Endodermal cell (in vitro differentiated cells): ENCODE measurements around the gene C1orf167. TPM values are rescaled to one million over a fixed set of nuclear protein-coding genes. Genes with fewer than 3 reads are reported as not detected.

ENCODE experiments used
- DNase-seq: peaks from one replicate; pipeline ENCODE4 v3.0.0-alpha.2; 2017
- H3K27ac ChIP-seq: 2 replicates; pipeline ENCODE4 v1.5.1; 2013; ENCODE audit warnings: mild to moderate bottlenecking, low read depth, low read length, moderate library complexity
- H3K27me3 ChIP-seq: 2 replicates; pipeline ENCODE4 v1.6.1; 2013; ENCODE audit warnings: mild to moderate bottlenecking, low read length, moderate library complexity; ENCODE audit not compliant: insufficient read depth, control insufficient read depth, poor library complexity, severe bottlenecking
- H3K36me3 ChIP-seq: 2 replicates; pipeline ENCODE4 v1.7.0; 2013; ENCODE audit warnings: mild to moderate bottlenecking, low read length, moderate library complexity; ENCODE audit not compliant: control insufficient read depth, insufficient read depth
- H3K4me1 ChIP-seq: one replicate; pipeline ENCODE4 v1.7.0; 2013; ENCODE audit warnings: low read length; ENCODE audit not compliant: control insufficient read depth, insufficient read depth
- H3K4me3 ChIP-seq: 2 replicates; pipeline ENCODE4 v1.5.1; 2013; ENCODE audit warnings: mild to moderate bottlenecking, low read length, moderate library complexity
- H3K9ac ChIP-seq: 2 replicates; pipeline ENCODE4 v1.6.1; 2013; ENCODE audit warnings: mild to moderate bottlenecking, low read length, moderate library complexity; ENCODE audit not compliant: poor library complexity, severe bottlenecking; ENCODE audit errors: extremely low read depth
- H3K9me3 ChIP-seq: 2 replicates; pipeline ENCODE4 v1.6.1; 2013; ENCODE audit warnings: mild to moderate bottlenecking, low read length, moderate library complexity; ENCODE audit not compliant: control insufficient read depth
- H3K27ac Mint-ChIP-seq: 2 replicates; pipeline ENCODE4 v1.8.0; 2020; ENCODE audit warnings: mixed read lengths
- H3K27me3 Mint-ChIP-seq: 2 replicates; pipeline ENCODE4 v1.8.0; 2021; ENCODE audit warnings: mild to moderate bottlenecking, mixed read lengths; ENCODE audit not compliant: insufficient read depth
- H3K36me3 Mint-ChIP-seq: 2 replicates; pipeline ENCODE4 v1.8.0; 2020; ENCODE audit warnings: low read depth, mixed read lengths
- H3K4me1 Mint-ChIP-seq: 2 replicates; pipeline ENCODE4 v1.8.0; 2020; ENCODE audit warnings: mixed read lengths
- H3K4me3 Mint-ChIP-seq: 2 replicates; pipeline ENCODE4 v1.8.0; 2020; ENCODE audit warnings: mild to moderate bottlenecking, moderate library complexity, mixed read lengths
- H3K9me3 Mint-ChIP-seq: 2 replicates; pipeline ENCODE4 v1.8.0; 2020; ENCODE audit warnings: mild to moderate bottlenecking, mixed read lengths
- CTCF ChIP-seq: fragments of 200-600 bp; sonication (generic); conservative IDR thresholded peaks from 2 replicates; pipeline ENCODE4 v1.5.0; 2021; ENCODE audit warnings: antibody characterized with exemption, mild to moderate bottlenecking
- WGBS, 2 experiments: methylation state at CpG; one replicate each; pipeline versions ENCODE4 v1.1.5 to v1.1.7; 2013; ENCODE audit warnings: missing lambda C conversion rate in 2 of 2, mixed read lengths in 1 of 2; ENCODE audit not compliant: insufficient coverage in 1 of 2, insufficient read length in 1 of 2; 5-methylcytosine and 5-hydroxymethylcytosine counted together
- total RNA-seq, 2 donors: library from RNA; stranded (reverse); fragmentation: NEBNext Ultra II Directional in 1 of 2; extraction: Animal tissue kit (Norgen Biotek cat#: 25700) in 1 of 2; gene quantifications; 2 replicates in 1 of 2; 3 replicates in 1 of 2; pipeline ENCODE4 v1.2.1, GENCODE V29; 2021

Gene C1orf167
- total RNA-seq, 2 donors from 2014 or later = 0.95 to 1.4 TPM

DNA sequence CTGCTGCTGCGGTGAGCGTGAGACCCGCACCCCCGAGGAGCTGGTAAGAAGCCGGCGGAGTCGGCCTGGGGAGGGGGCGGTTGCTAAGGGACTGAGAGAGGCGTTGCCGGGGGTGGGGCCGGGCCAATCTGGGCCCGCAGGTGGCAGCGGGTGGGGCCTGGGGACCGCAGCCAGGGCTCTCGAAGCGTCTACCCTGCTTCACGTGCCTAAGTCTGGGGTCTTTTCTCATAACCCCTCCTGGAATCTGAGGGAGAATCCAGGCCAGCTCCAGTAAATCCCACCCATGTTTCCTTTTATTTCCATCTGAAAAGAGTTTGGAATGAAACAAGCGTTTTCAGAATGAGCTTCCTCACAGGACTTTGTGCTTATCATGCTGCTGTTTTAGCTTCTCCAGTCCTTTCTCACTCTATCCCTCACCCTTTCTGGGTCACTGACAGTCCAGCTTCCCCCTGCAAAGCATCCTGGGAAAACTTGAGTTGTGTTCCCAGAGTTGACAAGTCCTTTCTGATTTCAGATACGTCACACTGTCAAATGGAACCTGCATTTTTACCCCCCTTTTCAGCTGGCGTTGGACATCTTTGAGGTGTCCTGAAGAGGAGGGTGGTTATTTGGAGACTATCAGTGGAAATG lies 44.4 kb downstream of the C1orf167 start:
- Histone ChIP-seq H3K9me3 (no peaks in the 10 kb centered on the region), H3K27me3 (no peaks in the 10 kb centered on the region), H3K4me3 (peak overlapping the region; percentile 98), H3K27ac (peak overlapping the region; percentile 72), H3K4me1 (peaks cover 18% of the 10 kb centered on the region), H3K36me3 (peaks cover 40% of the 10 kb centered on the region), H3K9ac (peak overlapping the region; percentile 64)
- H3K36me3 Mint-ChIP-seq = peaks cover 26% of the 10 kb centered on the region
- no peaks in the 10 kb centered on the region for H3K27me3 Mint-ChIP-seq
- peaks cover 37% of the 10 kb centered on the region for H3K4me1 Mint-ChIP-seq
- H3K27ac Mint-ChIP-seq = peak overlapping the region; percentile 99
- DNase-seq = peak; percentile 63
- H3K4me3 Mint-ChIP-seq = peak overlapping the region; percentile 97
- H3K9me3 Mint-ChIP-seq = no peaks in the 10 kb centered on the region
- no peak for TF ChIP-seq CTCF
- 2 to 8% methylated on average over 1 to 20 of the region's 20 CpGs for whole genome bisulfite sequencing, 2 experiments

DNA sequence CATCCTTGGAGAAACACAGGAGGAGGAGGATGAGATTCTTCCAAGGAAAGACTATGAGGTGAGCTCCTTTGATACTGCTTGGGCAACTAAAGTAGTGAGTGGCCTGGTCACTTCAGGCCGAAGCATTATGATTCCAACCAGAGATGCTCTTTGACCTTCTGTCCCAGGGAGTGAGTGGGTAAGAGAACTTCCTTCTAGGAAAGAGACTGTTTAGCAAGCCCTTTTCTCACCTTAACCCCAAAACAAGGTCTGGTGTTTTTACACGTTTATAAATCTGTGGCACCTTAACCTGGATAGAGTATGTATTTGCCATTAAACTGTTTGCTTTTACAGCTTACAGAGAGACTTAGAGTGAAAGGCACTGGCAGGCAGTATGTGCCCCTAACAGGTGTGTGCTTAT lies 45.1 kb downstream of the C1orf167 start:
- peaks cover 18% of the 10 kb centered on the region for H3K4me1 ChIP-seq
- H3K9ac ChIP-seq = peak overlapping the region; percentile 64
- Mint-ChIP-seq H3K36me3 (peaks cover 32% of the 10 kb centered on the region), H3K27me3 (no peaks in the 10 kb centered on the region), H3K9me3 (no peaks in the 10 kb centered on the region), H3K4me1 (peaks cover 35% of the 10 kb centered on the region), H3K27ac (no peak overlapping the region), H3K4me3 (peak overlapping the region; percentile 97)
- no peak overlapping the region for H3K27ac ChIP-seq
- H3K9me3 ChIP-seq = no peaks in the 10 kb centered on the region
- no peak for DNase-seq
- H3K36me3 ChIP-seq = peaks cover 47% of the 10 kb centered on the region
- no peak for TF ChIP-seq CTCF
- WGBS, 2 experiments = 76 to 80% methylated on average over 1 to 2 of the region's 2 CpGs
- H3K27me3 ChIP-seq = no peaks in the 10 kb centered on the region
- peak overlapping the region; percentile 98 for H3K4me3 ChIP-seq

- peaks cover 77% of the 10 kb centered on the region for H3K36me3 ChIP-seq
Observed at GRCh38 chr1:11813021-11813420, 51.0 kb downstream of the C1orf167 start.

More at GRCh38 chr1:11813021-11813420, 51.0 kb downstream of the C1orf167 start:
- no peaks in the 10 kb centered on the region for H3K27me3 Mint-ChIP-seq
- H3K4me3 ChIP-seq = no peak overlapping the region
- DNase-seq = no peak
- no peaks in the 10 kb centered on the region for H3K4me1 ChIP-seq
- no peaks in the 10 kb centered on the region for H3K4me1 Mint-ChIP-seq
- H3K9ac ChIP-seq = no peak overlapping the region
- peaks cover 67% of the 10 kb centered on the region for H3K36me3 Mint-ChIP-seq
- H3K4me3 Mint-ChIP-seq = no peak overlapping the region
- H3K27ac Mint-ChIP-seq = no peak overlapping the region
- 89 to 97% methylated on average over 4 to 5 of the region's 5 CpGs for WGBS, 2 experiments
- H3K9me3 Mint-ChIP-seq = no peaks in the 10 kb centered on the region
- H3K27me3 ChIP-seq = no peaks in the 10 kb centered on the region
- H3K27ac ChIP-seq = no peak overlapping the region
- no peak for TF ChIP-seq CTCF
- H3K9me3 ChIP-seq = no peaks in the 10 kb centered on the region
